ENCODE measurements around the gene PLXNA2.

Gene PLXNA2

GRCh38 chr1:208243967-208244916 is at the start of gene PLXNA2:
TSS of gene PLXNA2 (minus strand) at chr1:208244384. CDS start at chr1:208217922, 26,462 bp downstream.
- DNase-seq, result peak; percentile 63

GRCh38 chr1:208292908-208293307 is 48.7 kb upstream of the PLXNA2 start:
- DNase-seq, result no peak

GRCh38 chr1:208291923-208292711 is 47.9 kb upstream of the PLXNA2 start:
- no peak for DNase-seq

GRCh38 chr1:208291129-208291528 is 46.9 kb upstream of the PLXNA2 start:
- DNase-seq, result no peak

- no peak for DNase-seq
These were observed 45.5 kb upstream of the PLXNA2 start for GRCh38 chr1:208289716-208290115.

GRCh38 chr1:208288495-208288894 is 44.3 kb upstream of the PLXNA2 start:
- DNase-seq, result no peak

- DNase-seq, result no peak
These were observed 36.7 kb upstream of the PLXNA2 start for GRCh38 chr1:208280681-208281450.

GRCh38 chr1:208279826-208280588 is 35.8 kb upstream of the PLXNA2 start:
- no peak for DNase-seq

- DNase-seq, result no peak
These were observed 34.5 kb upstream of the PLXNA2 start for GRCh38 chr1:208278638-208279037.

GRCh38 chr1:208276757-208277435 is 32.7 kb upstream of the PLXNA2 start:
- DNase-seq, result no peak

GRCh38 chr1:208275083-208275482 is 30.9 kb upstream of the PLXNA2 start:
- DNase-seq, result no peak

- no peak for DNase-seq
These were observed 29.3 kb upstream of the PLXNA2 start for GRCh38 chr1:208273386-208274017.

- DNase-seq, result no peak
These were observed 28.5 kb upstream of the PLXNA2 start for GRCh38 chr1:208272713-208273112.

GRCh38 chr1:208272311-208272710 is 28.1 kb upstream of the PLXNA2 start:
- DNase-seq, result no peak

GRCh38 chr1:208271236-208271635 is 27.1 kb upstream of the PLXNA2 start:
- no peak for DNase-seq

- no peak for DNase-seq
These were observed 26.5 kb upstream of the PLXNA2 start for GRCh38 chr1:208270651-208271141.

GRCh38 chr1:208269338-208269666 is 25.1 kb upstream of the PLXNA2 start:
- no peak for DNase-seq

GRCh38 chr1:208268541-208269337 is 24.6 kb upstream of the PLXNA2 start:
- DNase-seq, result no peak

GRCh38 chr1:208265525-208265924 is 21.3 kb upstream of the PLXNA2 start:
- DNase-seq, result no peak

- no peak for DNase-seq
These were observed 20.9 kb upstream of the PLXNA2 start for GRCh38 chr1:208265122-208265469.
